GM21576 (cell line): ENCODE results near the gene CUEDC1.

Experiments used
- ATAC-seq: cut with Tn5 transposase; IDR thresholded peaks from one replicate; pipeline ENCODE4 v1.9.1; 2021; ENCODE audit warnings: mild to moderate bottlenecking, moderate library complexity; ENCODE audit not compliant: unreplicated experiment

The CUEDC1 gene

GRCh38 chr17:57919918-57920317 is 35.3 kb downstream of the CUEDC1 start:
- no peak for ATAC-seq

- ATAC-seq: no peak
These were observed 37.0 kb downstream of the CUEDC1 start for GRCh38 chr17:57918017-57918895.

GRCh38 chr17:57916925-57917858 is 38.0 kb downstream of the CUEDC1 start:
- no peak for ATAC-seq

- ATAC-seq: no peak
These were observed 39.0 kb downstream of the CUEDC1 start for GRCh38 chr17:57915985-57916757.

GRCh38 chr17:57915544-57915943 is 39.7 kb downstream of the CUEDC1 start:
- ATAC-seq: no peak

GRCh38 chr17:57914273-57915142 is 40.7 kb downstream of the CUEDC1 start:
- no peak for ATAC-seq

- no peak for ATAC-seq
These were observed 41.5 kb downstream of the CUEDC1 start for GRCh38 chr17:57913575-57914272.

GRCh38 chr17:57911834-57912673 is 43.2 kb downstream of the CUEDC1 start:
- ATAC-seq: no peak

- ATAC-seq: no peak
These were observed 44.5 kb downstream of the CUEDC1 start for GRCh38 chr17:57910462-57911420.

GRCh38 chr17:57909551-57909950 is 45.7 kb downstream of the CUEDC1 start:
- no peak for ATAC-seq

GRCh38 chr17:57908278-57908677 is 46.9 kb downstream of the CUEDC1 start:
- ATAC-seq: no peak

GRCh38 chr17:57906910-57907309 is 48.3 kb downstream of the CUEDC1 start:
- ATAC-seq: no peak

- no peak for ATAC-seq
These were observed 49.2 kb downstream of the CUEDC1 start for GRCh38 chr17:57905875-57906455.

- ATAC-seq: no peak
These were observed 51.3 kb downstream of the CUEDC1 start for GRCh38 chr17:57903961-57904360.

- ATAC-seq: peak; percentile 46
These were observed 52.1 kb downstream of the CUEDC1 start for GRCh38 chr17:57902800-57903759.
